Neuronal stem cell (in vitro differentiated cells): Measurements from ENCODE around the gene DTX1.

Source experiments
- DNase-seq: peaks from one replicate; pipeline ENCODE4 v3.0.0-alpha.2; 2013; ENCODE audit warnings: low spot score
- H2AFZ ChIP-seq: one replicate; pipeline ENCODE4 v1.6.1; 2013; ENCODE audit warnings: mild to moderate bottlenecking, low read length, inconsistent platforms
- H2AK5ac ChIP-seq: 2 replicates; pipeline ENCODE4 v1.6.1; 2013; ENCODE audit warnings: low read depth, mild to moderate bottlenecking, inconsistent platforms, low read length, moderate library complexity, mixed read lengths
- H2BK120ac ChIP-seq: 2 replicates; pipeline ENCODE4 v1.6.1; 2013; ENCODE audit warnings: low read depth, mild to moderate bottlenecking, inconsistent platforms, low read length, moderate library complexity, mixed read lengths
- H2BK12ac ChIP-seq: one replicate; pipeline ENCODE4 v1.6.1; 2013; ENCODE audit warnings: low read length, inconsistent platforms
- H2BK15ac ChIP-seq: 2 replicates; pipeline ENCODE4 v1.6.1; 2013; ENCODE audit warnings: mild to moderate bottlenecking, low read length, inconsistent platforms, mixed read lengths
- H2BK5ac ChIP-seq: one replicate; pipeline ENCODE4 v1.6.1; 2013; ENCODE audit warnings: inconsistent platforms, mild to moderate bottlenecking, low read length, moderate library complexity
- H3K14ac ChIP-seq: one replicate; pipeline ENCODE4 v1.6.1; 2013; ENCODE audit warnings: low read length, inconsistent platforms
- H3K18ac ChIP-seq: 2 replicates; pipeline ENCODE4 v1.6.1; 2013; ENCODE audit warnings: low read length, inconsistent platforms
- H3K23ac ChIP-seq: 2 replicates; pipeline ENCODE4 v1.6.1; 2013; ENCODE audit warnings: low read depth, mild to moderate bottlenecking, mixed read lengths, low read length, inconsistent platforms; ENCODE audit not compliant: poor library complexity
- H3K27ac ChIP-seq: replicated peaks from 3 replicates; pipeline ENCODE4 v1.5.1; 2013; ENCODE audit warnings: low read length, inconsistent platforms
- H3K27me3 ChIP-seq, 3 experiments: 2 replicates each; pipeline ENCODE4 v1.6.1; 2013; ENCODE audit warnings: low read length in 3 of 3, mild to moderate bottlenecking in 2 of 3, inconsistent platforms in 1 of 3, low read depth in 1 of 3, mixed read lengths in 1 of 3, moderate library complexity in 1 of 3; ENCODE audit not compliant: control insufficient read depth in 3 of 3, insufficient read depth in 3 of 3
- H3K36me3 ChIP-seq, 2 donors: replicated peaks in 1 of 2; 2 replicates each; pipeline ENCODE4 v1.6.1; 2013; ENCODE audit warnings: low read length in 2 of 2; ENCODE audit not compliant: control insufficient read depth in 2 of 2, insufficient read depth in 2 of 2
- H3K4ac ChIP-seq: 2 replicates; pipeline ENCODE4 v1.6.1; 2013; ENCODE audit warnings: inconsistent platforms, mild to moderate bottlenecking, low read length, moderate library complexity
- H3K4me1 ChIP-seq, 2 donors: 1 replicate in 1 of 2; 2 replicates in 1 of 2; pipeline ENCODE4 v1.6.1; 2013; ENCODE audit warnings: low read length in 2 of 2, low read depth in 1 of 2; ENCODE audit not compliant: control insufficient read depth in 2 of 2, insufficient read depth in 1 of 2
- H3K4me2 ChIP-seq: one replicate; pipeline ENCODE4 v1.6.1; 2013; ENCODE audit warnings: mild to moderate bottlenecking, low read length, inconsistent platforms; ENCODE audit not compliant: insufficient read depth, poor library complexity, severe bottlenecking
- H3K4me3 ChIP-seq, 2 donors: 2 replicates each; pipeline ENCODE4 v1.5.1; 2013; ENCODE audit warnings: low read length in 2 of 2, mild to moderate bottlenecking in 2 of 2, inconsistent platforms in 1 of 2, moderate library complexity in 1 of 2
- H3K79me1 ChIP-seq: one replicate; pipeline ENCODE4 v1.6.1; 2013; ENCODE audit warnings: low read depth, mild to moderate bottlenecking, inconsistent platforms, low read length, moderate library complexity
- H3K9ac ChIP-seq: one replicate; pipeline ENCODE4 v1.6.1; 2013; ENCODE audit warnings: mild to moderate bottlenecking, low read depth, low read length, inconsistent platforms; ENCODE audit not compliant: poor library complexity
- H3K9me3 ChIP-seq, 2 donors: replicated peaks in 1 of 2; 2 replicates each; pipeline versions ENCODE3 to v1.6.1; 2013; ENCODE audit warnings: low read length in 2 of 2, mild to moderate bottlenecking in 2 of 2, inconsistent platforms in 1 of 2, low read depth in 1 of 2, mixed read lengths in 1 of 2, moderate library complexity in 1 of 2; ENCODE audit not compliant: control insufficient read depth in 2 of 2, insufficient read depth in 1 of 2
- H4K8ac ChIP-seq: one replicate; pipeline ENCODE4 v1.6.1; 2013; ENCODE audit warnings: low read depth, mild to moderate bottlenecking, inconsistent platforms, low read length, moderate library complexity
- H4K91ac ChIP-seq: one replicate; pipeline ENCODE4 v1.6.1; 2013; ENCODE audit warnings: low read length, low read depth, mild to moderate bottlenecking, inconsistent platforms; ENCODE audit not compliant: poor library complexity
- WGBS, 2 donors: extraction: QIAGEN DNeasy Blood & Tissue Kit; methylation state at CpG; one replicate each; pipeline ENCODE4 v1.1.7; 2013; ENCODE audit warnings: missing lambda C conversion rate in 2 of 2, mixed read lengths in 1 of 2; ENCODE audit not compliant: insufficient read length in 2 of 2, insufficient replicate concordance in 1 of 2; ENCODE audit errors: extremely low coverage in 2 of 2; 5-methylcytosine and 5-hydroxymethylcytosine counted together

DTX1 gene

DNA sequence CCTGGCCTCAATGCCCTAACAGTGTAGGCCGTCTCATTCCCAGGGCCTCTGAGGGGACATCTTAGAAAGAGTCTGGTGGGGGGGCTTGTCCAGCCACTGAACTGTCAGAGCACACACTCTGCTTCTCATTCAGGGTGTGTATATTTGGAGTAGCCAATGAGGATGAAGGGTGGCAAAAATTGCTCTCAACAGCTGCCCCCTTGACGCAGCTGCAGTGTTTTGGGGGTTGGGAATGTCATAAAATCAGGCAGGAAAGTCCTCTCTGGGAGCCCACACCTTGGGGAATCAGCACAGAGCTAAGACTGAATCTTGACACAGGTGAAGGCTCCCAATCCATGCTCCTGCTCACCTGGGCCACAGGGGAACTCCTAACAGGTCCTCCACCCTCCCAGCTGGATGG is 77.5 kb downstream of the DTX1 start:
- no peak overlapping the region for H4K91ac ChIP-seq

GRCh38 chr12:113134521-113134951 is 78.0 kb downstream of the DTX1 start:
- Histone ChIP-seq H2BK5ac (no peak overlapping the region), H3K14ac (no peak overlapping the region), H2AK5ac (peak overlapping the region; percentile 96), H3K9ac (no peak overlapping the region), H3K36me3 (no peaks in the 10 kb centered on the region), H2AFZ (no peak overlapping the region), H3K4me1 (peaks cover 0 to 7% of the 10 kb centered on the region in 2 donors), H3K9me3 (no peaks in the 10 kb centered on the region), H3K27ac (no peak overlapping the region), H3K18ac (peak overlapping the region; percentile 87), H2BK15ac (peak overlapping the region; percentile 54), H3K4ac (no peak overlapping the region), H3K23ac (no peak overlapping the region), H4K91ac (no peak overlapping the region), H4K8ac (no peak overlapping the region), H3K27me3 (peaks cover 3 to 60% (median 20%) of the 10 kb centered on the region in 3 experiments), H2BK120ac (no peak overlapping the region), H3K4me2 (peak overlapping the region; percentile 89), H2BK12ac (no peak overlapping the region), H3K79me1 (peaks cover 4% of the 10 kb centered on the region), H3K4me3 (no peak overlapping the region)
- DNase-seq = no peak
- no CpG with 5 or more reads among the region's 6 CpGs for WGBS, 2 donors

More for the DNA sequence above, 77.5 kb downstream of the DTX1 start:
- Histone ChIP-seq H3K14ac (no peak overlapping the region), H3K4me3 (no peak overlapping the region), H3K4ac (no peak overlapping the region), H3K4me1 (peaks cover 0 to 7% of the 10 kb centered on the region in 2 donors), H3K27ac (no peak overlapping the region), H3K4me2 (no peak overlapping the region), H4K8ac (no peak overlapping the region), H2BK12ac (no peak overlapping the region), H3K9me3 (no peaks in the 10 kb centered on the region), H2AK5ac (peak overlapping the region; percentile 96), H2BK5ac (no peak overlapping the region), H3K79me1 (peaks cover 4% of the 10 kb centered on the region), H3K27me3 (peaks cover 3 to 65% (median 20%) of the 10 kb centered on the region in 3 experiments), H2BK120ac (no peak overlapping the region), H3K18ac (peak overlapping the region; percentile 18), H3K36me3 (no peaks in the 10 kb centered on the region), H3K9ac (no peak overlapping the region), H3K23ac (no peak overlapping the region), H2BK15ac (peak overlapping the region; percentile 54), H2AFZ (no peak overlapping the region)
- DNase-seq = no peak
- no CpG with 5 or more reads among the region's 2 CpGs for WGBS, 2 donors

- no CpG with 5 or more reads among the region's 68 CpGs for WGBS, 2 donors
- no peak for DNase-seq
- peak within 1 kb of the TSS; percentile 6 for H4K8ac ChIP-seq
- H3K18ac ChIP-seq = peak within 1 kb of the TSS; percentile 87
- peaks cover 0 to 7% of the 10 kb centered on the region in 2 donors for H3K4me1 ChIP-seq
- H4K91ac ChIP-seq = no peak within 1 kb of the TSS
- no peaks in the 10 kb centered on the region for H3K36me3 ChIP-seq
- peak within 1 kb of the TSS; percentile 90 for H2BK15ac ChIP-seq
- no peak within 1 kb of the TSS for H3K14ac ChIP-seq
- no peak within 1 kb of the TSS for H2AFZ ChIP-seq
- H3K4me3 ChIP-seq = peak within 1 kb of the TSS in 1 of 2 donors; percentile 73
- H3K79me1 ChIP-seq = no peaks in the 10 kb centered on the region
- H3K27ac ChIP-seq = no peak within 1 kb of the TSS
- peaks cover 3 to 55% (median 20%) of the 10 kb centered on the region in 3 experiments for H3K27me3 ChIP-seq
- H2AK5ac ChIP-seq = peak within 1 kb of the TSS; percentile 96
- H2BK5ac ChIP-seq = no peak within 1 kb of the TSS
- no peak within 1 kb of the TSS for H2BK12ac ChIP-seq
- H3K4ac ChIP-seq = peak within 1 kb of the TSS; percentile 28
- H3K4me2 ChIP-seq = peak within 1 kb of the TSS; percentile 89
- H3K9ac ChIP-seq = peak within 1 kb of the TSS; percentile 82
- H3K23ac ChIP-seq = peak within 1 kb of the TSS; percentile 92
- H3K9me3 ChIP-seq = no peaks in the 10 kb centered on the region
- no peak within 1 kb of the TSS for H2BK120ac ChIP-seq
These were observed 78.9 kb downstream of the DTX1 start, which contains the start of gene RASAL1 for GRCh38 chr12:113135178-113136127. TSS of gene RASAL1 (minus strand) at chr12:113135761. CDS start at chr12:113135462, 299 bp downstream.
